Lung (tissue), 12 donors: ENCODE results near the gene NPDC1. TPM values are rescaled to one million over a fixed set of nuclear protein-coding genes. Genes with fewer than 3 reads are reported as not detected.

Experiments used
- ATAC-seq: fragments of 200-7000 bp; cut with Tn5 transposase; one replicate; pipeline ENCODE4 v1.9.1; 2020; ENCODE audit warnings: moderate number of reproducible peaks; ENCODE audit not compliant: insufficient read depth, low FRiP score
- DNase-seq, 3 donors: peaks; one replicate each; pipeline ENCODE4 v3.0.0-alpha.2; 2013 to 2017
- H3K27ac ChIP-seq, 2 donors: one replicate each; pipeline ENCODE4 v1.5.1; 2013; ENCODE audit warnings: mild to moderate bottlenecking in 2 of 2, moderate library complexity in 2 of 2, control low read depth in 1 of 2, inconsistent platforms in 1 of 2, low read depth in 1 of 2, low read length in 1 of 2
- H3K27me3 ChIP-seq, 3 donors: one replicate each; pipeline ENCODE4 v1.5.1; 2013; ENCODE audit warnings: low read length in 2 of 3; ENCODE audit not compliant: control insufficient read depth in 3 of 3, insufficient read depth in 3 of 3
- H3K36me3 ChIP-seq, 4 donors: one replicate each; pipeline ENCODE4 v1.5.1; 2013; ENCODE audit warnings: low read length in 4 of 4, mild to moderate bottlenecking in 1 of 4, moderate library complexity in 1 of 4; ENCODE audit not compliant: control insufficient read depth in 4 of 4, insufficient read depth in 4 of 4
- H3K4me1 ChIP-seq, 5 donors: one replicate each; pipeline ENCODE4 v1.5.1; 2013; ENCODE audit warnings: low read length in 5 of 5, mild to moderate bottlenecking in 2 of 5, moderate library complexity in 1 of 5; ENCODE audit not compliant: control insufficient read depth in 5 of 5, insufficient read depth in 5 of 5
- H3K4me3 ChIP-seq: one replicate; pipeline ENCODE4 v1.5.1; 2013; ENCODE audit warnings: mild to moderate bottlenecking, control low read depth, moderate library complexity
- H3K9ac ChIP-seq, 2 donors: one replicate each; pipeline ENCODE4 v1.5.1; 2013; ENCODE audit warnings: low read length in 2 of 2, control low read depth in 1 of 2; ENCODE audit not compliant: insufficient read depth in 1 of 2
- H3K9me3 ChIP-seq, 4 donors: one replicate each; pipeline ENCODE4 v1.5.1; 2013; ENCODE audit warnings: low read length in 3 of 4, mild to moderate bottlenecking in 1 of 4, moderate library complexity in 1 of 4; ENCODE audit not compliant: control insufficient read depth in 4 of 4, insufficient read depth in 3 of 4
- CTCF ChIP-seq: IDR thresholded peaks from 2 replicates; pipeline ENCODE4 v1.5.1; 2012; ENCODE audit warnings: mild to moderate bottlenecking; ENCODE audit errors: control extremely low read depth, extremely low read depth
- WGBS, 2 donors: extraction: QIAGEN DNeasy Blood & Tissue Kit; methylation state at CpG; one replicate each; pipeline ENCODE4 v1.1.7; 2013; 5-methylcytosine and 5-hydroxymethylcytosine counted together
- polyA plus RNA-seq, 2 donors: library from polyadenylated mRNA; stranded (reverse); fragments of 200-250 nt; gene quantifications; one replicate each; pipeline ENCODE4 v1.2.1, GENCODE V29; 2013
- total RNA-seq, 2 donors: library from RNA; depleted of rRNA in 1 of 2; stranded (reverse); fragments of >200 nt in 1 of 2; gene quantifications; one replicate each; pipeline ENCODE4 v1.2.1, GENCODE V29; 2014 to 2021
- donor health status: control.
- donor health status: control.
- donor health status: Bipolar disorder and iron deficiency.
- donor health status: healthy.
- donor health status: DM: yes; HTN: yes; CAD: no.

The NPDC1 gene
- total and polyA plus RNA-seq, 4 donors: 28.7 to 99.3 (median 68.3) TPM

GRCh38 chr9:137009938-137010732 lies 35.8 kb downstream of the NPDC1 start:
- Histone ChIP-seq H3K4me3 (no peak overlapping the region), H3K27ac (no peak overlapping the region), H3K36me3 (peaks cover 0 to 48% (median 5%) of the 10 kb centered on the region in 4 donors), H3K9ac (no peak overlapping the region), H3K4me1 (peaks cover 0 to 6% (median 0%) of the 10 kb centered on the region in 5 donors), H3K27me3 (no peaks in the 10 kb centered on the region), H3K9me3 (peaks cover 0 to 1% (median 0%) of the 10 kb centered on the region in 4 donors)
- no peak for ATAC-seq
- no peak for TF ChIP-seq CTCF
- WGBS, 2 donors: 95 to 96% methylated on average over 48 to 49 of the region's 49 CpGs
- DNase-seq: no peak

- peaks cover 0 to 6% (median 0%) of the 10 kb centered on the region in 5 donors for H3K4me1 ChIP-seq
- no peak overlapping the region for H3K4me3 ChIP-seq
- TF ChIP-seq CTCF: no peak
- H3K36me3 ChIP-seq: peaks cover 0 to 40% (median 5%) of the 10 kb centered on the region in 4 donors
- H3K9ac ChIP-seq: no peak overlapping the region
- H3K9me3 ChIP-seq: peaks cover 0 to 2% (median 0%) of the 10 kb centered on the region in 4 donors
- ATAC-seq (no peak), DNase-seq (no peak)
- H3K27ac ChIP-seq: no peak overlapping the region
- no peaks in the 10 kb centered on the region for H3K27me3 ChIP-seq
- WGBS, 2 donors: 94 to 96% methylated on average over 14 to 18 of the region's 18 CpGs
Measured at GRCh38 chr9:137009217-137009616, 36.8 kb downstream of the NPDC1 start.

- TF ChIP-seq CTCF: no peak
- Histone ChIP-seq H3K27ac (no peak overlapping the region), H3K9ac (no peak overlapping the region), H3K9me3 (peaks cover 0 to 2% (median 0%) of the 10 kb centered on the region in 4 donors), H3K36me3 (peaks cover 0 to 32% (median 5%) of the 10 kb centered on the region in 4 donors), H3K4me1 (peaks cover 0 to 6% (median 0%) of the 10 kb centered on the region in 5 donors), H3K4me3 (no peak overlapping the region), H3K27me3 (no peaks in the 10 kb centered on the region)
- ATAC-seq (no peak), DNase-seq (no peak)
- WGBS, 2 donors: 89 to 94% methylated on average over 20 to 22 of the region's 22 CpGs
Measured at GRCh38 chr9:137008312-137008711, 37.7 kb downstream of the NPDC1 start.
